Measurements from ENCODE around the gene KREMEN2. TPM values are rescaled to one million over a fixed set of nuclear protein-coding genes. Genes with fewer than 3 reads are reported as not detected.
A peak's percentile ranks its signal among the peaks of the same experiment; 100 is the strongest.

Gene KREMEN2
- total and polyA plus RNA-seq, 2 of the 13 experiments (the other 11 are each of a cell fraction or from before 2014, with no cell fraction given): 0.48 to 1.2 TPM

GRCh38 chr16:2927010-2927646, 36.9 kb upstream of the KREMEN2 start (continued):
- no peak for TF ChIP-seq TIGD3 (CRISPR knock-in tag; IDR thresholded peaks at IDR 0.05; ENCODE audit: borderline replicate concordance)
- no peak for TF ChIP-seq ZNF260 (CRISPR knock-in tag; IDR thresholded peaks at IDR 0.05; ENCODE audit: borderline replicate concordance, low read depth)
- TF ChIP-seq PHF5A (CRISPR knock-in tag; IDR thresholded peaks at IDR 0.05; ENCODE audit: low read depth, unreplicated experiment): no peak
- TF ChIP-seq MEIS1 (CRISPR knock-in tag; IDR thresholded peaks at IDR 0.05; ENCODE audit: borderline replicate concordance): no peak
- TF ChIP-seq MAFF (IDR thresholded peaks at IDR 0.05; ENCODE audit: low read depth, low read length): no peak
- TF ChIP-seq ELF3 (CRISPR knock-in tag; IDR thresholded peaks at IDR 0.05): no peak
- TF ChIP-seq FIP1L1 (IDR thresholded peaks at IDR 0.05; ENCODE audit: borderline replicate concordance, insufficient read depth, low read depth, low read length): no peak
- TF ChIP-seq ZSCAN25 (CRISPR knock-in tag; IDR thresholded peaks at IDR 0.05): no peak
- no peak for TF ChIP-seq MXD3 (CRISPR knock-in tag; IDR thresholded peaks at IDR 0.05)
- no peak for TF ChIP-seq KLF13 (CRISPR knock-in tag; IDR thresholded peaks at IDR 0.05)
- no peak for TF ChIP-seq ZNF124 (CRISPR knock-in tag; IDR thresholded peaks at IDR 0.05)
- TF ChIP-seq ZHX2 (IDR thresholded peaks at IDR 0.05; ENCODE audit: low read depth): peak; percentile 79
- no peak for TF ChIP-seq ZHX2 (CRISPR knock-in tag; IDR thresholded peaks at IDR 0.05; ENCODE audit: borderline replicate concordance)
- peak; percentile 42 for TF ChIP-seq YY1 (IDR thresholded peaks at IDR 0.05; ENCODE audit: insufficient read depth, insufficient replicate concordance, low read depth, low read length)
- no peak for TF ChIP-seq TRIM24 (CRISPR knock-in tag; IDR thresholded peaks at IDR 0.05)
- TF ChIP-seq ZNF687 (CRISPR knock-in tag; IDR thresholded peaks at IDR 0.05): peak; percentile 49
- peak; percentile 51; the same call in 1 of the 2 replicates for TF ChIP-seq PITX1 (CRISPR knock-in tag; IDR thresholded peaks at IDR 0.05)
- TF ChIP-seq EED (CRISPR knock-in tag; IDR thresholded peaks at IDR 0.05): no peak

Measured in HepG2 (cell line).